HepG2 (cell line): ENCODE results near the gene KATNA1. TPM values are rescaled to one million over a fixed set of nuclear protein-coding genes. Genes with fewer than 3 reads are reported as not detected.

Source experiments
- DPF2 ChIP-seq: sonication (generic); formaldehyde crosslinking; IDR thresholded peaks from 2 replicates; pipeline ENCODE4 v1.4.0; 2020; ENCODE audit warnings: mild to moderate bottlenecking, low read depth, missing genetic modification reagents, borderline replicate concordance
- GPBP1L1 ChIP-seq: sonication (generic); formaldehyde crosslinking; IDR thresholded peaks from 2 replicates; pipeline ENCODE4 v1.5.0; 2020; ENCODE audit warnings: mild to moderate bottlenecking, missing genetic modification reagents
- GTF3A ChIP-seq: sonication (generic); formaldehyde crosslinking; conservative IDR thresholded peaks from 2 replicates; pipeline ENCODE4 v1.4.0; 2020; ENCODE audit warnings: mild to moderate bottlenecking, missing genetic modification reagents
- MEIS1 ChIP-seq: sonication (generic); formaldehyde crosslinking; IDR thresholded peaks from 2 replicates; pipeline ENCODE4 v1.9.0; 2021; ENCODE audit warnings: mild to moderate bottlenecking, missing genetic modification reagents, moderate library complexity, borderline replicate concordance
- MTF1 ChIP-seq: sonication (generic); formaldehyde crosslinking; IDR thresholded peaks from 2 replicates; pipeline ENCODE4 v1.5.0; 2020; ENCODE audit warnings: missing genetic modification reagents
- PAXIP1 ChIP-seq: sonication (generic); formaldehyde crosslinking; conservative IDR thresholded peaks from 2 replicates; pipeline ENCODE4 v1.4.0; 2020; ENCODE audit warnings: mild to moderate bottlenecking, missing genetic modification reagents, moderate library complexity
- SMAD3 ChIP-seq: sonication (generic); formaldehyde crosslinking; IDR thresholded peaks from 2 replicates; pipeline ENCODE4 v1.4.0; 2020; ENCODE audit warnings: missing genetic modification reagents
- TBX3 ChIP-seq: fragments of 450-650 bp; IDR thresholded peaks from 2 replicates; pipeline ENCODE4 v1.6.1; 2017; ENCODE audit warnings: antibody characterized with exemption, mild to moderate bottlenecking, inconsistent platforms, borderline replicate concordance
- ZBTB4 ChIP-seq: sonication (generic); formaldehyde crosslinking; IDR thresholded peaks from 2 replicates; pipeline ENCODE4 v1.4.0; 2020; ENCODE audit warnings: missing genetic modification reagents, mild to moderate bottlenecking, borderline replicate concordance
- ZNF367 ChIP-seq: sonication (generic); formaldehyde crosslinking; IDR thresholded peaks from 2 replicates; pipeline ENCODE4 v1.4.0; 2020; ENCODE audit warnings: missing genetic modification reagents, borderline replicate concordance
- ZNF552 ChIP-seq: sonication (generic); formaldehyde crosslinking; IDR thresholded peaks from 2 replicates; pipeline ENCODE4 v1.9.0; 2022; ENCODE audit warnings: missing genetic modification reagents, mild to moderate bottlenecking, borderline replicate concordance
- ZNF577 ChIP-seq: sonication (generic); formaldehyde crosslinking; IDR thresholded peaks from 2 replicates; pipeline ENCODE4 v1.4.0; 2020; ENCODE audit warnings: mild to moderate bottlenecking, low read depth, missing genetic modification reagents, borderline replicate concordance
- ZNF609 ChIP-seq: sonication (generic); formaldehyde crosslinking; IDR thresholded peaks from 2 replicates; pipeline ENCODE4 v1.4.0; 2020; ENCODE audit warnings: mild to moderate bottlenecking, missing genetic modification reagents, borderline replicate concordance
- polyA plus RNA-seq, 8 experiments: library from polyadenylated mRNA; depleted of rRNA in 3 of 8; stranded (reverse) in 7 of 8; unstranded in 1 of 8; fragments of >200 nt; fragmentation: Illumina TruSeq in 4 of 8; extraction: Trizol in 4 of 8; gene quantifications; 2 replicates each; pipeline versions ENCODE4 v1.2.1 to v1.2.3, GENCODE V29; 2011 to 2016; ENCODE audit warnings: low read depth in 4 of 8, missing spikeins in 1 of 8, mixed read lengths in 1 of 8; ENCODE audit not compliant: insufficient read depth in 1 of 8
- total RNA-seq, 5 experiments: library from RNA; depleted of rRNA; stranded (reverse); fragments of >200 nt; fragmentation: Illumina TruSeq; extraction: Trizol; gene quantifications; 2 replicates each; pipeline ENCODE4 v1.2.3, GENCODE V29; 2016; ENCODE audit warnings: low read depth in 1 of 5

The KATNA1 gene
- total and polyA plus RNA-seq, 2 of the 13 experiments (the other 11 are each of a cell fraction or from before 2014, with no cell fraction given) = 14.8 to 25.3 TPM

- TF ChIP-seq ZBTB4 (CRISPR knock-in tag) = peak; percentile 86; the same call in 1 of the 2 replicates
- TF ChIP-seq SMAD3 (CRISPR knock-in tag) = peak; percentile 89
- TF ChIP-seq ZNF577 (CRISPR knock-in tag) = no peak
- no peak; the same call in 1 of the 2 replicates for TF ChIP-seq TBX3
- TF ChIP-seq ZNF552 (CRISPR knock-in tag) = 0 out of 2 replicates have a peak, but pooled peaks have one; percentile 6
- TF ChIP-seq ZNF609 (CRISPR knock-in tag) = no peak
- TF ChIP-seq GPBP1L1 = no peak
- TF ChIP-seq DPF2 (CRISPR knock-in tag) = no peak
- TF ChIP-seq PAXIP1 = peak; percentile 67
- no peak for TF ChIP-seq MTF1 (CRISPR knock-in tag)
- peak; percentile 93 for TF ChIP-seq MEIS1 (CRISPR knock-in tag)
- no peak; the same call in 1 of the 2 replicates for TF ChIP-seq ZNF367 (CRISPR knock-in tag)
- TF ChIP-seq GTF3A (CRISPR knock-in tag) = no peak; the same call in 1 of the 2 replicates
These were observed 102.6 kb downstream of the KATNA1 start, which contains the start of gene PPIL4 (continued) for GRCh38 chr6:149545754-149546471.
